Activated naive CD8-positive, alpha-beta T cell treated with anti-CD3 and anti-CD28 coated beads, Interleukin-2, amount 10 ng/mL, durations not matched to agents 7 days and 5 days (primary cell): Measurements from ENCODE around the gene ZNF236. TPM values are rescaled to one million over a fixed set of nuclear protein-coding genes. Genes with fewer than 3 reads are reported as not detected.
"Not testable (repeated sequence)": the region's sequence is repeated elsewhere in the genome, so short reads cannot be mapped to it uniquely, and the experiment has no call there.

Experiments
- ATAC-seq: fragments of 150-1000 bp; cut with Tn5 transposase; one replicate; pipeline ENCODE4 v1.10.0; 2021; ENCODE audit warnings: low read depth, moderate library complexity
- POLR2A ChIA-PET: fragments of 350-600 bp; sonication (Branson Sonifier 250); formaldehyde crosslinking; loops from one replicate; lab custom pipeline; 2021; ENCODE audit warnings: antibody characterized with exemption; lab: Charles Lee
- DNase-seq: peaks from one replicate; pipeline ENCODE4 v3.0.0; 2021
- H3K27ac Mint-ChIP-seq: one replicate; pipeline ENCODE4 v1.8.0; 2022; ENCODE audit warnings: mild to moderate bottlenecking, mixed read lengths
- H3K27me3 Mint-ChIP-seq: one replicate; pipeline ENCODE4 v1.8.0; 2022; ENCODE audit warnings: mild to moderate bottlenecking, moderate library complexity, mixed read lengths
- H3K36me3 Mint-ChIP-seq: one replicate; pipeline ENCODE4 v1.8.0; 2021; ENCODE audit warnings: mild to moderate bottlenecking, mixed read lengths
- H3K4me1 Mint-ChIP-seq: one replicate; pipeline ENCODE4 v1.8.0; 2021; ENCODE audit warnings: mixed read lengths
- H3K4me3 Mint-ChIP-seq: one replicate; pipeline ENCODE4 v1.8.0; 2022; ENCODE audit warnings: mild to moderate bottlenecking, moderate library complexity, mixed read lengths
- H3K9me3 Mint-ChIP-seq: one replicate; pipeline ENCODE4 v1.8.0; 2021; ENCODE audit warnings: mixed read lengths
- total RNA-seq, 2 experiments: library from RNA; stranded (reverse); gene quantifications; one replicate each; pipeline ENCODE4 v1.2.3, GENCODE V29; 2021

ZNF236 gene
- total RNA-seq, 2 experiments from 2014 or later = 23.7 to 25.5 TPM

- H3K27ac Mint-ChIP-seq = no peak overlapping the region
- H3K4me1 Mint-ChIP-seq = peaks cover 14% of the 10 kb centered on the region
- POLR2A ChIA-PET = no interaction called here
- DNase-seq = no peak
- H3K27me3 Mint-ChIP-seq = no peaks in the 10 kb centered on the region
- H3K36me3 Mint-ChIP-seq = peaks cover 30% of the 10 kb centered on the region
- H3K9me3 Mint-ChIP-seq = no peaks in the 10 kb centered on the region
- ATAC-seq = no peak
- H3K4me3 Mint-ChIP-seq = no peak overlapping the region
These were observed 192.2 kb downstream of the ZNF236 start for GRCh38 chr18:77014538-77014937.

- Mint-ChIP-seq H3K27me3 (no peaks in the 10 kb centered on the region), H3K9me3 (no peaks in the 10 kb centered on the region), H3K4me3 (no peak overlapping the region), H3K36me3 (peaks cover 32% of the 10 kb centered on the region), H3K27ac (no peak overlapping the region), H3K4me1 (peaks cover 11% of the 10 kb centered on the region)
- ATAC-seq (no peak), DNase-seq (no peak)
- POLR2A ChIA-PET = no interaction called here
These were observed 192.8 kb downstream of the ZNF236 start for GRCh38 chr18:77015169-77015568.

- Mint-ChIP-seq H3K4me1 (peaks cover 12% of the 10 kb centered on the region), H3K4me3 (no peak overlapping the region), H3K27me3 (no peaks in the 10 kb centered on the region), H3K9me3 (no peaks in the 10 kb centered on the region), H3K27ac (no peak overlapping the region), H3K36me3 (peaks cover 32% of the 10 kb centered on the region)
- POLR2A ChIA-PET = no interaction called here
- no peak for DNase-seq
- no peak for ATAC-seq
These were observed 193.7 kb downstream of the ZNF236 start for GRCh38 chr18:77015771-77016710.

DNA sequence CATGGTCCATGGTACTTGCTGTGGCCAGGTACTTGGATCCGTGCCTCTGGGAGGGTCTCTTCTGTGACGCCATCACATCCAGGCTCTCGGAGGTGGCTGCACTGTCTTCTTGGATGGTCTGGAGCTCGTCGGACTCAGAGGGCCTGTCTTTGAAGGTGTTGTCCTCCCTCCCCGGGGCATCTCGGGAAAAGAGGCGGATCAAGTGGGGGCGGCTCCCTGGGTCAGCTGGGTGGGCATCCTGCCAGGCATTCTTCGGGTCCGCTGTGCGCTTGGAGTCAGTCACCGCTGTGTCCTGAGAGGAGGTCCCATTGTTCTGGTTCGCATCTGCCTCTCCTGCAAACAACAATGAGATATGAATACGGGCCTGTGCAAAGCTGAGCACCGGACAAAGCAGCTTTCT, 194.6 kb downstream of the ZNF236 start:
- H3K36me3 Mint-ChIP-seq = peaks cover 33% of the 10 kb centered on the region
- POLR2A ChIA-PET = no interaction called here
- H3K27ac Mint-ChIP-seq = no peak overlapping the region
- ATAC-seq = no peak
- H3K27me3 Mint-ChIP-seq = no peaks in the 10 kb centered on the region
- DNase-seq = no peak
- no peak overlapping the region for H3K4me3 Mint-ChIP-seq
- no peaks in the 10 kb centered on the region for H3K9me3 Mint-ChIP-seq
- H3K4me1 Mint-ChIP-seq = peaks cover 17% of the 10 kb centered on the region

- POLR2A ChIA-PET = no interaction called here
- Mint-ChIP-seq H3K4me3 (no peak overlapping the region), H3K36me3 (peaks cover 33% of the 10 kb centered on the region), H3K9me3 (no peaks in the 10 kb centered on the region), H3K27me3 (no peaks in the 10 kb centered on the region), H3K4me1 (peaks cover 14% of the 10 kb centered on the region), H3K27ac (no peak overlapping the region)
- DNase-seq (no peak), ATAC-seq (no peak)
These were observed 195.0 kb downstream of the ZNF236 start for GRCh38 chr18:77017355-77017754.

- H3K27ac Mint-ChIP-seq = not testable (repeated sequence)
- H3K36me3 Mint-ChIP-seq = peaks cover 33% of the 10 kb centered on the region
These were observed 196.3 kb downstream of the ZNF236 start for GRCh38 chr18:77018650-77019049.

GRCh38 chr18:77019641-77020040, 197.3 kb downstream of the ZNF236 start:
- H3K9me3 Mint-ChIP-seq = no peaks in the 10 kb centered on the region
- POLR2A ChIA-PET = no interaction called here
- peak overlapping the region; percentile 5 for H3K27ac Mint-ChIP-seq
- peaks cover 34% of the 10 kb centered on the region for H3K36me3 Mint-ChIP-seq
- DNase-seq (no peak), ATAC-seq (no peak)
- H3K4me1 Mint-ChIP-seq = peaks cover 13% of the 10 kb centered on the region
- no peaks in the 10 kb centered on the region for H3K27me3 Mint-ChIP-seq
- no peak overlapping the region for H3K4me3 Mint-ChIP-seq

More at GRCh38 chr18:77018650-77019049, 196.3 kb downstream of the ZNF236 start:
- DNase-seq, H3K9me3 Mint-ChIP-seq, H3K27me3 Mint-ChIP-seq, ATAC-seq, H3K4me3 Mint-ChIP-seq, POLR2A ChIA-PET: not testable (repeated sequence)
- peaks cover 13% of the 10 kb centered on the region for H3K4me1 Mint-ChIP-seq
